Esophagus (tissue), 2 donors: ENCODE results near the gene GRM7. TPM values are rescaled to one million over a fixed set of nuclear protein-coding genes. Genes with fewer than 3 reads are reported as not detected.

Experiments used
- H3K27ac ChIP-seq, 2 donors: one replicate each; pipeline ENCODE4 v1.5.1; 2013; ENCODE audit warnings: low read depth in 2 of 2, mild to moderate bottlenecking in 2 of 2, inconsistent platforms in 1 of 2, low read length in 1 of 2, moderate library complexity in 1 of 2
- H3K27me3 ChIP-seq, 2 donors: one replicate each; pipeline ENCODE4 v1.6.1; 2013; ENCODE audit warnings: low read length in 2 of 2, control low read depth in 1 of 2, mild to moderate bottlenecking in 1 of 2; ENCODE audit not compliant: insufficient read depth in 2 of 2, control insufficient read depth in 1 of 2
- H3K36me3 ChIP-seq, 2 donors: one replicate each; pipeline ENCODE4 v1.6.1; 2013; ENCODE audit warnings: low read length in 1 of 2; ENCODE audit not compliant: control insufficient read depth in 2 of 2, insufficient read depth in 2 of 2
- H3K4me1 ChIP-seq, 2 donors: one replicate each; pipeline ENCODE4 v1.6.1; 2013; ENCODE audit warnings: low read length in 1 of 2; ENCODE audit not compliant: control insufficient read depth in 2 of 2, insufficient read depth in 2 of 2
- H3K4me3 ChIP-seq, 2 donors: one replicate each; pipeline ENCODE4 v1.5.1; 2013; ENCODE audit warnings: low read length in 2 of 2, mild to moderate bottlenecking in 2 of 2, low read depth in 1 of 2, moderate library complexity in 1 of 2
- H3K9me3 ChIP-seq, 2 donors: one replicate each; pipeline ENCODE4 v1.6.1; 2013; ENCODE audit warnings: mild to moderate bottlenecking in 2 of 2, low read depth in 1 of 2, low read length in 1 of 2, moderate library complexity in 1 of 2; ENCODE audit not compliant: control insufficient read depth in 2 of 2, insufficient read depth in 1 of 2
- WGBS, 2 donors: extraction: QIAGEN DNeasy Blood & Tissue Kit; methylation state at CpG; one replicate each; pipeline ENCODE4 v1.1.7; 2013; 5-methylcytosine and 5-hydroxymethylcytosine counted together
- polyA plus RNA-seq, 2 donors: library from polyadenylated mRNA; stranded (reverse); fragments of 200-250 nt; gene quantifications; one replicate each; pipeline ENCODE4 v1.2.3, GENCODE V29; 2013
- donor health status: healthy with polysubstance abuse.
- donor health status: Bipolar disorder and iron deficiency.

GRM7 gene
- polyA plus RNA-seq, 2 donors = 0.01 TPM; not detected in 1

- H3K27me3 ChIP-seq = no peaks in the 10 kb centered on the region
- H3K4me3 ChIP-seq = peak overlapping the region in 1 of 2 donors; percentile 18
- H3K36me3 ChIP-seq = no peaks in the 10 kb centered on the region
- H3K4me1 ChIP-seq = no peaks in the 10 kb centered on the region
- no peak overlapping the region for H3K27ac ChIP-seq
- WGBS, 2 donors = 51% methylated on average over 4 of the region's 4 CpGs
- no peaks in the 10 kb centered on the region for H3K9me3 ChIP-seq
These were observed 344.6 kb downstream of the GRM7 start for GRCh38 chr3:7205535-7205934.

DNA sequence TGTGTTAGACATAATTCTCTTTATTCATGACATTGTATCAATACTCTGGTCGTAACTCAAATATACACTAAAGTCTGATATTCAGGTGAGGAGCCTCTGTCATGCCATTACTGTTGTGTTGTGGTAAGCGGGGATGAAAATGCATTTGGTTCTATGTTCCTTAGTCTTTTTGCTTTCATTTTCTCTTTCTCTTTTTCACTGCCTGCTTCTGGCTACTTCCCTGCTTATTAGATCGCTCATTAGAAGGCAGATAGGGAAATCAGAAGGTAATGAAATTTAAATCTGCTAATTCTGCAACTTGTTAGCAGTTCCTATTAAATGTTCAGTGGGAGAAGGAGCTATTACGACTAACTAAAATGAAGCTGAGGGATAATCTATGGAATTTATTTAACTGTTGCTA lies 345.0 kb downstream of the GRM7 start:
- WGBS, 2 donors = 51 to 52% methylated on average over 4 of the region's 4 CpGs
- peak overlapping the region in 1 of 2 donors; percentile 18 for H3K4me3 ChIP-seq
- no peaks in the 10 kb centered on the region for H3K36me3 ChIP-seq
- H3K27me3 ChIP-seq = no peaks in the 10 kb centered on the region
- H3K27ac ChIP-seq = no peak overlapping the region
- no peaks in the 10 kb centered on the region for H3K9me3 ChIP-seq
- no peaks in the 10 kb centered on the region for H3K4me1 ChIP-seq

DNA sequence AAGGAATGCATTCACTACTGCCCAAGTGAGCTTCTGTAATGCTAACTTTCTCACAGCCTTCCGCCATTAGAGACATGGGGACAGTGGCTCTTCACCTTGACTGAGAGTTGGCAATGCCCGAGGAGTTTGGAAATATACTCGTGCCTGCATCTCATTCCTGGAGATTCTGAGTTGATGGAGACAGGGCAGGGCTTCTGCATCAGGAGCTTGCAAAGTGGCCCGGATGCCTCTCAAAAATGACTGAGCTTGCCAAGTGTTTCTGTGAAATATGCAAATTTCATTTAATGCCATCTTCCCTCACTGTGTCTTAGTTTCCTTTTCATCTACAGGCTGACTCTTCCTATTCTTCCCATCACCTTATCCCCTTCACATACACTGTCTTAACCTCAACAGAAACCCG lies 346.2 kb downstream of the GRM7 start:
- Histone ChIP-seq H3K27ac (no peak overlapping the region), H3K4me1 (no peaks in the 10 kb centered on the region), H3K4me3 (no peak overlapping the region), H3K9me3 (no peaks in the 10 kb centered on the region), H3K36me3 (no peaks in the 10 kb centered on the region), H3K27me3 (no peaks in the 10 kb centered on the region)
- 86 to 90% methylated on average over 5 of the region's 5 CpGs for WGBS, 2 donors

DNA sequence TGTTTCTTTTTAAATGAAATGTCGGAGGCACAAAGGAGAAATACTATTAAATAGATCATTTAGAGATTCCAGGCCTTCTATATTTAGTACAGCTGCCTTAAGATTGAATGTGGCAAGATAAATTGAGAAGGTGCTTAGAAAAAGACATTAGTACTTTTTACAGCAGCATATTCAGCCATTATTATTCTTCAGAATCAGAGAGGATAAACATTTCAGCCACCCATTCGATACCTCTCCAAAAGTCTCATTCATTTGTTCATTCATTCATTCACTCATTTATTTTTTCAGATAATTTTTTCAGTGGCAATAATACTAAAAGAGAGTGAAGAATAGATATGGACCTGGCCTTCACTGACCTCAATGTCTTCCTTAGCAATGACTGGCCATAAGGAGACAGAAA lies 347.0 kb downstream of the GRM7 start:
- WGBS, 2 donors = 71 to 72% methylated on average over 2 of the region's 2 CpGs
- H3K27ac ChIP-seq = no peak overlapping the region
- H3K9me3 ChIP-seq = no peaks in the 10 kb centered on the region
- H3K36me3 ChIP-seq = no peaks in the 10 kb centered on the region
- no peak overlapping the region for H3K4me3 ChIP-seq
- H3K4me1 ChIP-seq = no peaks in the 10 kb centered on the region
- H3K27me3 ChIP-seq = no peaks in the 10 kb centered on the region

DNA sequence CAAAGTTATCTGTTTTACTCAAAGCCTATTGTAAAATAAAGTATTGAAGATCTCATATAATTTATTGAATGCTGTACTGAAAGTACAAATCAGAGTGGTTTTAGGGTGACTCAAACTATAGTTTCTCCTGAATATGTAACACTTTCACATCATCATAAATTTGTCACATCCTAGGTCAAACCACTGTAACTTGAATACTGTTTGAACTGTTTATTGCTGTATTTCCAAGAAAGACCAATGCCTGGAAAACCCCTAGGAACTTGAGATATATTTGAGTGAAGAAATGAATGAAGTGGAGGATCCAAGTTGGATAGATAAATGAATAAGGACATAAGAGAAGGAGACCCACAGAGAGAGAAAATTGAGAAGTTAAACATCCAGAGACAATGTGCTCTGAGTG lies 348.2 kb downstream of the GRM7 start:
- no peaks in the 10 kb centered on the region for H3K9me3 ChIP-seq
- H3K36me3 ChIP-seq = no peaks in the 10 kb centered on the region
- H3K4me1 ChIP-seq = no peaks in the 10 kb centered on the region
- H3K27me3 ChIP-seq = no peaks in the 10 kb centered on the region
- H3K4me3 ChIP-seq = no peak overlapping the region
- H3K27ac ChIP-seq = no peak overlapping the region

DNA sequence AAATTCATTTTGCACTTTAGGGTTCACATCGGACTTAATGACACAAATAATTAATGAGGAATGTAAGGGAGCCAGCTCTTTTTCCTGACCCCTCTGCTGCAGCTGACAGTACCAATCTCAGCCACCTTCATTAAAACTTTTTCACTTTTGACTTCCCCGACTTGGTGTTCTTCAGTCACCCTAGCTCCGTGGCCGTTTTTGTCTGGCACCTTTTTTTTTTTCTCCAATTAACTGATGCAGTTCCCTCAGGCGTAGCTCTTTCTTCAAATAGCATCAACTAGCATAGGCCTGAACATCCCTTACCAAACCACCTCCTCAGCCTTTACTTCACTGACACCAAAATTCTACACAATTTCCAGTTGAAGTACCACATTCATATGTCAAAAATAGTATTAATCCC lies 350.8 kb downstream of the GRM7 start:
- Histone ChIP-seq H3K36me3 (no peaks in the 10 kb centered on the region), H3K4me3 (no peak overlapping the region), H3K4me1 (no peaks in the 10 kb centered on the region), H3K27me3 (no peaks in the 10 kb centered on the region), H3K27ac (no peak overlapping the region), H3K9me3 (no peaks in the 10 kb centered on the region)
- WGBS, 2 donors = 46 to 52% methylated on average over 5 of the region's 5 CpGs

- H3K27ac ChIP-seq = no peak overlapping the region
- 46 to 56% methylated on average over 3 of the region's 3 CpGs for WGBS, 2 donors
These were observed 354.8 kb downstream of the GRM7 start for GRCh38 chr3:7215706-7216105.

GRCh38 chr3:7226393-7226792 lies 365.5 kb downstream of the GRM7 start:
- Histone ChIP-seq H3K27ac (no peak overlapping the region), H3K4me1 (no peaks in the 10 kb centered on the region), H3K27me3 (no peaks in the 10 kb centered on the region), H3K4me3 (no peak overlapping the region), H3K9me3 (no peaks in the 10 kb centered on the region), H3K36me3 (no peaks in the 10 kb centered on the region)
- WGBS, 2 donors = 92 to 95% methylated on average over 4 of the region's 4 CpGs

More at GRCh38 chr3:7215706-7216105, 354.8 kb downstream of the GRM7 start:
- Histone ChIP-seq H3K4me1 (no peaks in the 10 kb centered on the region), H3K4me3 (no peak overlapping the region), H3K27me3 (no peaks in the 10 kb centered on the region), H3K36me3 (no peaks in the 10 kb centered on the region), H3K9me3 (no peaks in the 10 kb centered on the region)

DNA sequence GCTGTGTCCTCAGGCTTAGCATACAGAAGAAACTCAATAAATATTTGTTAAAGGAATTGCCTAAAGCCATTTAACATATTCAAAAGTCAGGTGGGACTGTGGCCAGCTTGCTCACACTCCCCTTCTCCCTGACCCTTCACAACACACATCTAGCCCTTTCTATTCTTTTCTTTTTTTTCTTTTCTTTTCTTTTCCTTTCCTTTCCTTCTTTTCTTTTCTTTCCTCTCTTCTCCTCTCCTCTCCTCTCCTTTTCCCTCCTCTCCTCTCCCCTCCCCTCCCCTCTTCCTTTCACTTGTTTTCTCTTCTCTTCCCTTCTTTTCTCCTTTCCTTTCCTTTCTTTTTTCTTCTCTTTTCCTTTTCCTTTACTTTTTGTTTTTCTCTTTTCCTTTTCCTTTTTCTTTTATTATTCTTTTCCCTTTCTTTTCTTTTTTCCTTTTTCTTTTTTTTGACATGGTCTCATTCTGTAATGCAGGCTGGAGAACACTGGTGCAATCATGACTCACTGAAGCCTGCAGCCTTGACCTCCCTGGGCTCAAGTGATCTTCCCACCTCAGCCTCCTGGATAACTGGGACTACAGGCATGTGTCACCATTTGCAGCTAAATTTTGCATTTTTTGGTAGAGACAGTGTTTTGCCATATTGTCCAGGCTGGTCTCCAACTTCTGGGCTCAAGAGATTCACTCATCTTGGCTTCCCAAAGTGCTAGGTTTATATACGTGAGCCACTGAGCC lies 377.8 kb downstream of the GRM7 start:
- no peaks in the 10 kb centered on the region for H3K36me3 ChIP-seq
- H3K4me3 ChIP-seq = no peak overlapping the region
- no peaks in the 10 kb centered on the region for H3K9me3 ChIP-seq
- no peak overlapping the region for H3K27ac ChIP-seq
- no peaks in the 10 kb centered on the region for H3K27me3 ChIP-seq
- H3K4me1 ChIP-seq = no peaks in the 10 kb centered on the region
- WGBS, 2 donors = 34 to 95% methylated on average over 1 of the region's 1 CpG

DNA sequence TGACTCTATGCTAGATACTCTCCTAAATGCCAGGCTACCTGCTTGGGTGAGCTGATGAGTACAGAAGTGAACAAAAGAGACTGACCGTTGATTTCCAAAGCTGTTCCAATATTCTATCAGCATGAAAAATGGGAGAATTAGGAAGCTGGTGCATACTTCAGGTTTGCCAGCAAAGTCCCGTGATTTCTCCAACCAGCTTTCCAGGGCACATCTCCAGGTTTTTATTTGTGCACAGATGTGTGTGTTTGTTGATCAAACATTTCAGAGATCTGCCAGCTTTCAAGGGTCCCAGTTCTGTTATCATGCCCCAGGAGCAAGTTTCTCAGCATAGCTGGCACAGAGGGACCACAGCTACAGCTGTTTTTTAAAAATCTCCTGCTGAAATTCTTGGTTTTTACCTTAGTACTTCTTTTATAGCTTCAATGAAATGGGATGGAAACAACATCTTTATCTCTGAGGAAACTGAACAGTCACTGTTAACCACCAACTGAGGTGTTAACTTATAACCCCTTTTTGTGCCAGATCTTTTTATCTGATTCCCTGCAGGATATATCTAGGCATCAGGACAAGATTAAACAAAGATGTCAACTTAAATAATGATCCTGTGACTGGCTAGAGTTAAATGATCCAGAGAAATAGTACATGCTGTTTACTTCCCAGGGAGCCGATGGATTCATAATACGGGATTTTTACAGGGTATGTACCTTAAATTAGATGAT lies 380.8 kb downstream of the GRM7 start:
- Histone ChIP-seq H3K4me1 (no peaks in the 10 kb centered on the region), H3K9me3 (no peaks in the 10 kb centered on the region), H3K27ac (no peak overlapping the region), H3K27me3 (no peaks in the 10 kb centered on the region), H3K4me3 (no peak overlapping the region), H3K36me3 (no peaks in the 10 kb centered on the region)
- WGBS, 2 donors = 42 to 44% methylated on average over 4 of the region's 4 CpGs
